GM18508 (cell line): ENCODE results near the gene TMEM132C.
"Not testable (repeated sequence)": the region's sequence is repeated elsewhere in the genome, so short reads cannot be mapped to it uniquely, and the experiment has no call there.

Experiments
- ATAC-seq: cut with Tn5 transposase; IDR thresholded peaks from one replicate; pipeline ENCODE4 v1.9.1; 2021; ENCODE audit warnings: moderate number of reproducible peaks; ENCODE audit not compliant: insufficient read depth, unreplicated experiment

Gene TMEM132C

DNA sequence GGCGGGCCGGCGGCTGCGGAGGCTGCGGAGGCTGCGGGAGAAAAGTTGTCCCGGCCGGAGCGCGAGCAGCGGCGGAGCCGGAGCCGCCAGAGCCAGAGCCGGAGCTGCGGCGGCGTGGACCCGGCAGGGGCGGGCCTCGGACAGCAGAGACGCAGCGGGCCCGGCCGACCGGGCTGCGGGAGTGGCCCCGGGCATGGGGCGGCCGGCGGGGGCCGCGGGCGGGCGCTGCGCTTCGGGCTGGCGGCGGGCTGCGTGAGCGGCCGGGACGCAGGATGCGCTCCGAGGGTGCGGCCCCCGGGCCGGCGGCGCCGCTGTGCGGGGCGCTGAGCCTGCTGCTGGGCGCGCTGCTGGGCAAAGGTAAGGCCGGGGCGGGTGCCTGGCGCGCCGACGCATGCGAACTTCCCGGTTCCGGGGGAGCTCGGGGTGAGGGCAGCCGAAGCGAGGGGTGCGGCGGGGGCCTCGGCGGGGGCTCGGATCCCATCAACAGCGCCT, at the start of gene TMEM132C:
TSS of gene TMEM132C (plus strand) at position 40 of the 492 bp plus-strand sequence. CDS start at position 273, 233 bp downstream.
- no peak for ATAC-seq

DNA sequence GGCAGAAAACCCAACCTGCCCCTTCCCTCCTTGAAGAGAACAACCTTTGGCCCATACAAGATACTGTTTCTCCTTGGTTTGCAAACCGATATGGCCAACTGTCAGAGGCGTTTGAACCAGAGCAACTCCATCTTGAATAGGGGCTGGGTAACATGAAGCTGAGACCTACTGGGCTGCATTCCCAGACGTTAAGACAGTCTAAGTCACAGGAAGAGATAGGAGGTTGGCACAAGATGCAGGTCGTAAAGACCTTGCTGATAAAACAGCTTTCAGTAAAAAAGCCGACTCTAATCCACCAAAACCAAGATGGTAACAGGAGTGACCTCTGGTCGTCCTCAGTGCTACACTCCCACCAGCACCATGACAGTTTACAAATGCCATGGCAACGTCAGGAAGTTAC, 42.7 kb upstream of the TMEM132C start:
- no peak for ATAC-seq

DNA sequence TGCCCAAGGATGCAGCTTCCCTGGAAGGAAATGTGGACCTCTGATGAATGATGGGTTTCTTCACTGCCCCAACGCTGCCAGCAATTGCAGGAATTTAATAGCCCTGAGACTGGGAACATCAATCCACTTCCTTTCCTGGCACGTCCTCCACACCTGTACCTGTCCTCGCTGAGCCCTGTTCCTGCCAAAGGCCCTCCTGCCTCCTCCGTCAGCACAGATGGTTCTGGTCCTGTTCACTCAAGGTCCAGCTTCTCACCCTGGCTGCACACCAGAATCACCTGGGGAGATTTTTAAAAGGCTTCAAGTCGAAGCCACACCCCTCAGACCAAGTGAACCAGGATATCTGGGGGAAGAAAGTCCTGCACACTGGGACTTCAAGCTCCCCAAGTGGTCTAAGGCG, 38.4 kb upstream of the TMEM132C start:
- ATAC-seq = no peak

DNA sequence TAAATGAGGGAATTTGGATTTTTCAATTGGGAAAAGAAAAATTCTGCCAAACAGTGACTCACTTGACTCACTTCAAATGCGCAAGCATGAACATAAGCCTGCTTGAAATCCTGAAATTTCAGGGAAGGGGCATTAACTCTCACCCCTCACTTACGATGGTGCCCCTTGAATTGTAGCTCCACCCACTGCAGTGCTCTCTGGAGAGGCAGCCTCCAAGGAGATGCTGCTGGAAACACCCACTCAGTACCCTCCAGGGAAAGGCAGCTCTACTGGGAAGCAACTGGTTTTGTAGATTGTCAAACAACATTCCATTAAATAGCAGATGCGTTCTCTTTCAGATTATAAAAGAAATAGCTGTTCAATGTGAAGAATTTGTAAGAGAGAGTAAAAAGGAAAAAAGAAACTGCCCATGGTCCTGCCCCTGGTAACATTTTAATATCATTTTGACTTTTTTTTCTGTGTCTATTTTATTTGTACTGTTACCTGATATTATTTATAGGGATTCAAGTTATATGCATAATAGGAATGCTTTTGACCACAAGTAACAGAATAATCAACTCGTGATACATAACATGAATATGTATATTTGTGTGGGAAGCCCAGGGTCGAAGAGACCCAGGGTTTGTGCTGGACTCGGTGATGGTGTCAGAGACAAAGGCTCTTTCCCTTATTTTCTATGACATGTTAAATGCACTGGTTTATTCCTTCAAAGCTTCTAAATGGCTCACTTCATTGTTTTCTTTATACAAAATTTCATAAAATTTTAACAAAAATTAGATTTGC, 31.1 kb upstream of the TMEM132C start:
- no peak for ATAC-seq

DNA sequence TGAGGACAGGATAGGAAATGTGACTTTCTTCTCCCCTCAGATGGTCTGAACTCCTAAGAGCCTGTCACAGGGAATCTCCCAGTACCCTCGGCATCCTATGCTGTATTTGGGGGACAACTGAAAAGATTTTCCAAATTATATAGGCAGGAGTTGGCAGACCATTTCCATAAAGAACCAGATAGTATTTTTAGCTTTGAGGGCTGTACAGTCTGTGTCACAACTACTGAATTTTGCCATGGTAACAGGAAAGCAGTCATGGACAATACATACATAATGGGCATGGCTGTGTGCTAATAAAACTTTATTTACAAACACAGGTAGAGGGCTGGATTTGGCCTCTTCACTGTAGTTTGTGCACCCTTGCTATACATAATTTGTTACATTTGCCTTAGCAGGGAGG, 30.4 kb upstream of the TMEM132C start:
- ATAC-seq = no peak

DNA sequence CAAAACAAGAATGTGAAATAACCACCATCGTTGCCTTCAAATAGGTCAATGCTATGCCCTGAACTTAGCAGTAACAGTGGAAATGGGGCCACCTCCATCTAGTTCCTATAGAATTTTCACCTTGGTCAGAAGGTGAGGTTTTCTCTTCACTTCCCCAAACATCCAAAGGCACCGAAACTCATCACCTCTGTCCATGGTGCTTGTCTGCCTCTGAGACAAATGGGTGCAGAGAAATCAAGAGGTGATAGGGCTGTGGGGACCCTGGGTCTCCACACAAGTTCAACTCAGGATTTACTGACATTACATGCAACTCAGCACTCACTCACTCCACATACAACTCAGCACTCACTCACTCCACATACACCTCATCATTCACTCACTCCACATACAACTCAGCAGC, 26.2 kb upstream of the TMEM132C start:
- ATAC-seq = no peak

DNA sequence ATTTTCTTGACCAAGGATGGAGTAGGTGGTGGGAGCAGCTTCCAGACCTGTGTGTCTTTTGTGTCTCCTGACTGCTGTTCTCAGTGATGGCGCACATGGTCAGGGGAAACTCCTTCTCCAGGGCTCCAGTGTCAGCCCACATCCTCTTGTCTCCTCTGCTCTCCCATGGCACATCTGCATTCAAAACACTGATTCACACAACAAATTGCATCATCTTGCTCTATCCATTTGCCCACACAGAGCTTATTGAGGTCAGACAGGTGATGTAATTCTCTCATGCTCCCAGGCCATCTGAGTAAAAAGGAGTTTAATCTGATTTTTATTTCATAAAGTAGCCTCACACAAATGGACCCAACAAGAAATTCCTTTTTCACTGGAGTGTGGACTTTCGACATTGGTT, 21.8 kb upstream of the TMEM132C start:
- ATAC-seq = no peak

DNA sequence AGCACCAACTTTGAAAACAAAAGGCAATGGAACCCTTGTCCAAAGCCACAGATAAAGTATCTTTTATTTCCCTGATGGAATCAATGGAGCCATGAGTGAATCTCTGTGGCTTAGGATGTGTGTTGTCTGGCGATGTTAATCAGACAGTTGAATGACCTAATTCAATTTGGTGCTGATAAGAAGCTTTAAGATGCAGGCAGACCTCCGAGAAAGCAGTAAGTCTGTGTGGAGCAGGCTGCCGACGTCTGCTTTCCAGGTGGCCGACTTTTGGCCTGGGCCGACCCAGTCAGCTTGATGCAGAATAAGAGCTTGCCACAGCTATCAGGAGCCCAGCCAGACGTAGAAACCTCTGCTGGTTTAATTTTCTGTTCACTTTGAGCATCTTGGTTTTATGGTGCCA, 21.1 kb upstream of the TMEM132C start:
- no peak for ATAC-seq

DNA sequence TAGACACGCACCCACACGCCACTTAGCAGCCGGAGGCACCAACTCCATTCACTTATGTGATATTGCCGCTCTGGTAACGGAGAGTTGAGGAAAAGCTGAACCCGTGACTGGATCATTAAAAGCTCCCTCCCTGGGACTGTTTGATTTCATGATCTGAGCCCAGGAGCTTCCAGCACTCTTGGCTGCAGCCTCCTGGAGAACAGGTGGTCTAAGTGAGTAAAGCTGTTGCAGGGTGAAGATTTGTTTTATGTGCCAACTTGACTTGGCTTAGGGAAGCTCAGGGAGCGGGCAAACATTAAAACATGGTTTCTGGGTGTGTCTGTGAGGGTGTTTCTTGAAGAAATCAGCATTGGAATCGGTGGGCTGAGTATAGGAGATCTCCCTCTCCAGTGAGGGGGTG, 16.9 kb upstream of the TMEM132C start:
- no peak for ATAC-seq

DNA sequence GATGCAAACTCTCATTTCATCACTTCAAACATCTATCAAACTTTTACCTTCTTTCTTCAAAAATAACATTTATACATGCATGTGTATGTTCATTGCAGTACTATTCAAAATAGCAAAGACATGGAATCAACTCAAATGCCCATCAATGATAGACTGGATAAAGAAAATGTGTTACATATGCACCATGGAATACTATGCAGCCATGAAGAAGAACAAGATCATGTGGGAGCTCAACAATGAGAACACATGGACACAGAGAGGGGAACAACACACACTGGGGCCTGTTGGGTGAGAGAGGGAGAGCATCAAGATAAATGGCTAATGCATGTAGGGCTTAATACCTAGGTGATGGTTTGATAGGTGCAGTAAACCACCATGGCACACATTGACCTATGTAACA, 13.1 kb upstream of the TMEM132C start:
- ATAC-seq = not testable (repeated sequence)

DNA sequence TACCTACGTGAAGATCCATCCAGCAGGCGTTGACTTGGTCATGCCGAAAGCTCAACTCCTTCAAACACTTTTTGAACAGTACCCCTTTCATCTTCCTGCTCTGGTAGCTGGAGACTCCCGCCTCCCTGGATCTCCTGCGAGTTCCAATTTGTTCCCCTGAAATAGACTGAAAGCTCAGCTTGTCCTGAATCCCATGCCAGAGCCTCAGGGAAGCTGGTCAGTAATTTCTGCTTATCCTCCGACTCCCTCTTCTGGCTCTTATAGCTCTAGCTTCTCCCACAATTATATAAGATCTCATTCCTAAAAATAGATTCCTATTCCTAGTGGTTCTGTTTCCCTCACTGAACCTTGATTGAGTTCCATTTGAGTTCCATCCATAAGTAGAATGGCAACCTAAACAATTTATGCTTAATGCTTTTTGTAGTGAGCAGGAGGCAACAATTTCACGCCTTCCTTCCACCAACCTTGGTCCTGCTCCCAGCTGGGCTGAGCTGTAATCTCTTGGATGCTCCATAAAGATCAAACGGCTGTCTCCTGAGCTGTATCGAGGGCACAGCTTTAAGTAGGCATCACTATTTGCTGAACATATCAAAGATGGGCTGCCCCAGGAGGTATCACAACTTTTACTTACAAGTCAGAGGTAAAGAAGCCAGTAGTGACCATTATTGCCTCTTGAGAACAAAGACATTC, 8.0 kb upstream of the TMEM132C start:
- no peak for ATAC-seq

DNA sequence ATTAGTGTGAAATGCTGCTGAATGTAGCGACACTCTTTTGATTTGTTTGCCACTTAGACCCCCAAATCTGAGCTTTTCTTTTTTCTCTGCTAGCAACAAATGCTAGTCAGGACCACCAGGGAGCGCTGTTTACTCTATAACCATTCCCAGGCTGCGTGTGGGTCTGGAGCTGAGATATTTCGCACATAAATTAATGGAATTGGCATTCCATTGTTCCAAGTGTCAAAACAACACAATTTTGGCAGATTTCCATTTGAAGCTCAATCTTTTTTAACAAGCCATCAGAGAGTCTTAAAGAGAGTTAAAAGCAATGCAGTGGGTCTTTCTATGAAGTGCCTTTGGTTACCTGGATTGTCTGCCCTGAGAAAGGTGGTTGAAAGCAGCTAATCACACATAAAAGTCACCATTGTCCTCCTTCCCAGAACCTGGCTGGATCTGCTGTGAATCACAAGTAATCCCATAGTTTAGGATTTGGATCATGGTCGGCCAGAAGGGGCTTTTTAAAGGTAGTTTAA, 7.4 kb upstream of the TMEM132C start:
- no peak for ATAC-seq

DNA sequence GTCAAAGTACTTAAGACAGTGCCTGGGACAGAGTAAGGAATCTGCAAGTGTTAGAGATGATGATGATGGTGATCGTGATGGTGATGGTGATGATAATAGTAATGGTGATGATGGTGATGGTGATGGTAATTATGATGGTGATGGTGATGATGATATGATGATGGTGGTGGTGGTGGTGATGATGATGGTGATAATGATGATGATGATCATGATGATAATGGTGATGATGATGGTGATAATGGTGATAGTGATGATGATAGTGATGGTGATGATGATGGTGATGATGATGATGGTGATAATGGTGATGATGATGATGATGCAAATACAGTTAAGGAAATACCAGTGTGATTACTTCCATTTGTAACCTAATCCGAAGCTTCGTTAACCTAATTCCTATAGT, 5.2 kb upstream of the TMEM132C start:
- ATAC-seq = no peak

DNA sequence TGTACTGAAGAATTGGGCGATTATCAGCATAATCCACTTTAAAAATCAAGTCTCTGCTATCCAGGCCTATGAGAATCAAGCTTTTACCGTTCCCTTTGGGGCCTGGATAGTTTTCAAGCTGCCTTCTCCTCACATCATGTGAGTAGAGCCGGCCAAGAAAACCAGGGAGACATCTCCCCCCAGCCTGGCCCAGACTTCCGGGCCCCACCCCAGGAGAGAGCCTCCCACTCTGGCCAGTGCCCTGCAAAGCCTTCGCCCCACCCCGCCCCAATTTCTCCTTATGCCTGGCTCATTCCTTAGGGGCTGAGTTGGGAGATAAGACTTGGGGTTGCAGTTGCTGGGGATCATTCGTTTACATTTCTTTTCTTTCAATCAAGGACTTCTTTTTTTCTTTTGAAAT, 1.4 kb upstream of the TMEM132C start:
- no peak for ATAC-seq

DNA sequence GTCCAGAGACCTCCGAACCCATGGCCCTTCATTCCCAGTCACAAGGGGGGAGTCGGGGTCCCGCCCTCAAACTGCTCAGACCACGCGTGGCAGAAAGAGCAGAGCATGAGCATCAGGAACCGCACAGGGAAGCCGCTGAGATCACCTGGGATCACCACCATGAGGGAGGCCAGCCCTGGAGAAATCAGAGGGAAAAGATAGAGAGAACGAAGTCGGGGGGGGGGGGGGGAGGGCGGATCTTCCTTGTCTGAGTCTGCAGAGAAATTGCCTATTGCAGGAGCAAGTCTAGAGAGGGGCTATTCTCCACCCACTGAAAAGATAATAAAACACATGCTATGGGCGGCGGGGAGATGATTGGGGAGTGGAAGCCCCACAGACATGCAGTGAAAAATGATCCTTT, 884 bp upstream of the TMEM132C start:
- no peak for ATAC-seq

DNA sequence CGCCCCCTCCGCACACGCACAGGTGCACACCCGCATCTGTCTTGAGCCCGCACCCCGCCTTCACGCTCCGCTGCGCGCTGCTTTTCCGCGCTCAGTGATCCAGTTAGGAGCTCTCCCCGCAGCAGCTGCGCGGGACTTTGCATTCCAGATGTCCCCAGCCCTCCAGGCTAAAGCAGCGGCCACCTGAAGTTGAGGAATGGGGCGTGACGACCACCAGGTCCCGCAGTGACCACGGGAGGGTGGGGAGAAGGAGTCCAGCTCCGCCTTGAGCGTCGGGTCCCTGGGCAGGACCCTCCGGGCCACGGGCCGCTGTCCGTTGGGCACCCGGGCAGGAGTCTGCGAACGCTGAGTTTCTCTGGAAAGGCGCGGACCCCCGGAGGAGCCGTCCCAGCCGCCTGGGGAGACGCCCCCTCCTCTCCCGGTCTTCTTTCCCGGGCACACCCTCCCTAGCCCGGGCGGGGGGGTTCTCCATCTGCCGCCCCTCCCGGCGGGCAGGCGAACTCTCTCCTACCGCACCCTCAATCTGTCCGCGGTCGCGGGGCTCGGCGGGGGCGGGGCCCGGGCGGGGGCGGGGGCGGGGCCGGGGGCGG, 334 bp upstream of the TMEM132C start:
- ATAC-seq = no peak

DNA sequence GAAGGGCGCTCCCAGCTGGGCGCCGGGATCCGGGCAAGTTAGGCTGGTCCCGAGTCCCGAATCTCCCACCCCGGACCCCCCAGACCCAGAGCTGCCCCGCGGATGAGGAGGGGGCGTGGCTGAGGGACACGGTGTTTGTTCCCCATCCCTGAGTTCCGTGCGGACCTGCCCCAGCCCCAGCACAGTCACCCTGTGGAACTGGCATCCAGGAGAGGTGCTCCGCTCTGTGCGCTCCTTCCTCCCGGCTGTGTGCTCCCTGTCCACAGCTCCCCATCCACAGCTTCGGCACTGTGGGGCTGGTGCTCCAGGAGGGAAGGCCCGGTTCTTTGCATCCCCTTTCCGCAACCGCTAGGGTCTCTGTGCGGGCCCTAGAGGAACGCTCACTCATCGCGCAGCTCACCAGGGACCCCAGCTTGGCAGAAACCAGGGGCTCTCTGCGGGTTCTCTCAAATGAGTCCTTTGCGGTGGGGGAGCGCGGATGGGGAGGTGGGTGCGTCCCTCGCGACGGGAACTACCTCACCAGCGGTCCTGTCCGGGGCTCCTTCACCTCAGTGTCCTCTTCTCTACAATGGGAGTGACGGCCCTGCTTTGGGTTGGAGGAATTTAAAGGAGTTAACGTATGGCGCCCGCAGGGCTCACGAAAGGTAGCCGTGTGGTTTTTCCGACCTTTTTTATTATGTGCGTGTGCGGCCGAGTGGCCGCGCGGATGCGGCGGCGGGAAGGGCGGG, 845 bp downstream of the TMEM132C start:
- ATAC-seq = no peak

DNA sequence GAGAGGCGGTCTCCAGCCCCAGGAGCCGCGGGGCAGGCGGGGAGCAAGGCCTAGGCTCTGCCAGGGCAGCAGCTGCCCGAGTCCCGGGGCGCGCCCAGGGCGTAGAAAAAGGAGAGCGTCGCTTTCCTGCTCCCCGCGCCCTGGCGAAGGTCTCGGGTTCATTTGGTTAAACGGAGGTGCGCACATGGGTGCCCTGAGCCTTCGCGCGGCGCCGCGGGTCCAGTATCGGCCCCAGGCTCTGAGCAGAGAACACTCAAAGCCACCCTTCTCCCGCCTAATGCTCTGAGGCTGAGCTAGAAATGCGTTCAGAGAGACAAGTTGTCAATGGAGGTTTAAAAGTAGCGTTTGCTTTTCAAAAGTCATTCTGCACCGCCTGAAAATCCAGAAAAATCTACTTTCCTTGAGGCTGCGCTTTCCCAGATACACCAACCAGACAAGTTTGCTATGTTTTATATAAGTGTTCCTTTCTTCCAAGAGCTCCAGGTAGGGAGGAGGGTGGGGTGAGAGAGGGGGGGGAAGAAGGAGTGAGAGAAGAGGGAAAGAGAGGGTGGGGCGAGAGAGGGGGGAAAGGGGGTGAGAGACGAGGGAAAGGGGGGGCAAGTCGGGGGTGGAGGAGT, 1.5 kb downstream of the TMEM132C start:
- ATAC-seq = no peak

DNA sequence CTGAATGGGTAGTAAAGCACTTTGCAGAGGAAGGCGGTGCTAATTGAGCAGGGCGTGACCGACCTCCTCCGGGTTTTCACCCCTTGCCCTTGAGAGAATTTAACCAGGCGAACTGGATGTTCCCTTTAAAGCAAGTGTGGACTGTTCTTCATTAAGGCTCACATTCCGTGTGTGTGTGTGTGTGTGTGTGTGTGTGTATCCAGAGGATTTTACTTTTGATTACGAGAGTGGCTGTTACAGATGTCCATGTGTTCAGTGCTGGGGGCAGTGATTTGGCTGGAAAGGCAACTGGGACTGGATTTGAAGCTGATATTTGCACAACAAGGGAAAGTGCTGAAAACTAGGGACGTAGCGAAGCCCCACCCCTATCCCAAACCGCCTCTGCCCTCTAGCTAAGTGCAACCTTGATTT, 2.2 kb downstream of the TMEM132C start:
- ATAC-seq = no peak

DNA sequence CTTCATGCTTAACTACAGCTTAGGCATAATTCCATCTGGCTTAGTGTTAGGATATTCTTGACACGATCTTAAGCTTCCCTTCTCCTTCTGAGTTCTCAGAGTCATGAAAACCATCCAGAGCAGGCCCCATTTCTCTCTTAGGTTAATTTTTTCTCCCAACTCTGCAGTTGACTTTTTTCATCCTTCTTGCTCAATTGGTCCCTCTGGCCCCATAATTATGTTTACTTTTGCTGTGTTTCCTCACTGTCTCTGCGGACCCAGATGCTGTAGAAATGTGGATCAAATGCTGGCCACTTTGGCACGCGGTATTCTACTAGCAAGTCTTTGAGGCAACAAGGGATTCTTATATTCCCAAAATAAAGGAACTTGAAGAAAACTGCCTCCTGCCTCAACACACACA, 9.5 kb downstream of the TMEM132C start:
- ATAC-seq = no peak
